ENCODE measurements around the gene FKBP5. TPM values are rescaled to one million over a fixed set of nuclear protein-coding genes. Genes with fewer than 3 reads are reported as not detected.
"Not testable (repeated sequence)": the region's sequence is repeated elsewhere in the genome, so short reads cannot be mapped to it uniquely, and the experiment has no call there.

FKBP5 gene
- total and polyA plus RNA-seq, 10 donors, result 23.8 to 368 (median 148) TPM

GRCh38 chr6:35673755-35674154 lies 15.0 kb downstream of the FKBP5 start:
- no peaks in the 10 kb centered on the region for H3K27me3 ChIP-seq (replicated peaks in 1 of 7)
- H3K36me3 ChIP-seq, result peaks cover 0 to 71% (median 0%) of the 10 kb centered on the region in 6 donors
- peak in 1 of 3 donors; percentile 43 for TF ChIP-seq POLR2AphosphoS5 (IDR thresholded peaks at IDR 0.05)
- TF ChIP-seq, protein P1, sequence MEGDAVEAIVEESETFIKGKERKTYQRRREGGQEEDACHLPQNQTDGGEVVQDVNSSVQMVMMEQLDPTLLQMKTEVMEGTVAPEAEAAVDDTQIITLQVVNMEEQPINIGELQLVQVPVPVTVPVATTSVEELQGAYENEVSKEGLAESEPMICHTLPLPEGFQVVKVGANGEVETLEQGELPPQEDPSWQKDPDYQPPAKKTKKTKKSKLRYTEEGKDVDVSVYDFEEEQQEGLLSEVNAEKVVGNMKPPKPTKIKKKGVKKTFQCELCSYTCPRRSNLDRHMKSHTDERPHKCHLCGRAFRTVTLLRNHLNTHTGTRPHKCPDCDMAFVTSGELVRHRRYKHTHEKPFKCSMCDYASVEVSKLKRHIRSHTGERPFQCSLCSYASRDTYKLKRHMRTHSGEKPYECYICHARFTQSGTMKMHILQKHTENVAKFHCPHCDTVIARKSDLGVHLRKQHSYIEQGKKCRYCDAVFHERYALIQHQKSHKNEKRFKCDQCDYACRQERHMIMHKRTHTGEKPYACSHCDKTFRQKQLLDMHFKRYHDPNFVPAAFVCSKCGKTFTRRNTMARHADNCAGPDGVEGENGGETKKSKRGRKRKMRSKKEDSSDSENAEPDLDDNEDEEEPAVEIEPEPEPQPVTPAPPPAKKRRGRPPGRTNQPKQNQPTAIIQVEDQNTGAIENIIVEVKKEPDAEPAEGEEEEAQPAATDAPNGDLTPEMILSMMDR (IDR thresholded peaks at IDR 0.05 in 8 of 11, conservative IDR thresholded peaks at IDR 0.05 in 3 of 11), result no peak
- peak overlapping the region in 7 of 8 donors; percentile 10 to 67 (median 45) for H3K27ac ChIP-seq
- H3K4me1 ChIP-seq, result peaks cover 21 to 100% (median 88%) of the 10 kb centered on the region in 6 donors
- no peak overlapping the region for H3K4me3 ChIP-seq
- no peaks in the 10 kb centered on the region for H3K9me3 ChIP-seq
- no peak for DNase-seq
- 36 to 64% (median 55%) methylated on average over 1 of the region's 1 CpG for WGBS, 5 donors
- intact Hi-C loops (cut with DNase I; ENCODE audit: low total_unique reads), result no loop called here

GRCh38 chr6:35673284-35673666 lies 15.4 kb downstream of the FKBP5 start:
- DNase-seq; H3K9me3 ChIP-seq; H3K4me3 ChIP-seq; H3K27me3 ChIP-seq (replicated peaks in 1 of 7); intact Hi-C loops (cut with DNase I; ENCODE audit: low total_unique reads): not testable (repeated sequence)
- peaks cover 23 to 100% (median 89%) of the 10 kb centered on the region in 6 donors for H3K4me1 ChIP-seq
- WGBS, 5 donors, result 97 to 100% (median 98%) methylated on average over 2 of the region's 2 CpGs
- peaks cover 0 to 66% (median 0%) of the 10 kb centered on the region in 6 donors for H3K36me3 ChIP-seq
- H3K27ac ChIP-seq, result peak overlapping the region in 4 of 8 donors; percentile 29 to 67 (median 47)

DNA sequence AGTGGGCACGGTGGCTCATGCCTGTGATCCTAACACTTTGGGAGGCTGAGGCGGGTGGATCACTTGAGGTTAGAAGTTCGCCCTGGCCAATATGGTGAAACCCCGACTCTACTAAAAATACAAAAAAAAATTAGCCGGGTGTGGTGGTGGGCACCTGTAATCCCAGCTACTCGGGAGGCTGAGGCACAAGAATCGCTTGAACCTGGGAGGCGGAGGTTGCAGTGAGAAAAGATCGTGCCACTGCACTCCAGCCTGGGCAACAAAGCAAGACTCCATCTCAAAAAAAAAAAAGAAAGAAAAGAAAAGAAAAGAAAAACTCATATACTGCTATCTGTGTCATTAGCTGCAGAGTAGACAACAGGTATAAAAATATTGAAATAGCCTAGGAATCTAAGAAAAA lies 18.3 kb downstream of the FKBP5 start:
- Histone ChIP-seq H3K4me1 (peaks cover 32 to 100% (median 92%) of the 10 kb centered on the region in 6 donors), H3K36me3 (peaks cover 0 to 71% (median 0%) of the 10 kb centered on the region in 6 donors), H3K27ac (peak overlapping the region in 3 of 8 donors; percentile 54 to 72 (median 68))
- intact Hi-C loops (cut with DNase I; ENCODE audit: low total_unique reads); H3K27me3 ChIP-seq (replicated peaks in 1 of 7); H3K9me3 ChIP-seq; DNase-seq; H3K4me3 ChIP-seq: not testable (repeated sequence)
- WGBS, 5 donors, result 92 to 99% (median 93%) methylated on average over 9 of the region's 9 CpGs

- peaks cover 0 to 68% (median 0%) of the 10 kb centered on the region in 6 donors for H3K36me3 ChIP-seq
- H3K27me3 ChIP-seq (replicated peaks in 1 of 7), result no peaks in the 10 kb centered on the region
- DNase-seq, result no peak
- no peaks in the 10 kb centered on the region for H3K9me3 ChIP-seq
- intact Hi-C loops (cut with DNase I; ENCODE audit: low total_unique reads), result no loop called here
- TF ChIP-seq POLR2A (IDR thresholded peaks at IDR 0.05) (no peak), POLR2AphosphoS5 (IDR thresholded peaks at IDR 0.05) (no peak)
- TF ChIP-seq, protein P1 (IDR thresholded peaks at IDR 0.05 in 8 of 11, conservative IDR thresholded peaks at IDR 0.05 in 3 of 11), result no peak
- H3K4me1 ChIP-seq, result peaks cover 35 to 100% (median 92%) of the 10 kb centered on the region in 6 donors
- WGBS, 5 donors, result 2 to 7% (median 3%) methylated on average over 1 of the region's 1 CpG
- H3K27ac ChIP-seq, result peak overlapping the region in 7 of 8 donors; percentile 31 to 75 (median 54)
- H3K4me3 ChIP-seq, result peak overlapping the region in 3 of 8 donors; percentile 7 to 30 (median 16)
These were observed 19.2 kb downstream of the FKBP5 start for GRCh38 chr6:35669451-35670045.

GRCh38 chr6:35668744-35669450 lies 19.8 kb downstream of the FKBP5 start:
- Histone ChIP-seq H3K27ac (peak overlapping the region in 7 of 8 donors; percentile 49 to 75 (median 65)), H3K9me3 (no peaks in the 10 kb centered on the region), H3K4me3 (peak overlapping the region in 3 of 8 donors; percentile 7 to 30 (median 16)), H3K4me1 (peaks cover 40 to 100% (median 94%) of the 10 kb centered on the region in 6 donors), H3K36me3 (peaks cover 0 to 68% (median 0%) of the 10 kb centered on the region in 6 donors), H3K27me3 (replicated peaks in 1 of 7) (no peaks in the 10 kb centered on the region)
- TF ChIP-seq POLR2A (IDR thresholded peaks at IDR 0.05) (no peak), POLR2AphosphoS5 (IDR thresholded peaks at IDR 0.05) (no peak)
- TF ChIP-seq, protein P1 (IDR thresholded peaks at IDR 0.05 in 8 of 11, conservative IDR thresholded peaks at IDR 0.05 in 3 of 11), result no peak
- intact Hi-C loops (cut with DNase I; ENCODE audit: low total_unique reads), result no loop called here
- DNase-seq, result no peak

Data from spleen (tissue), 11 donors.